K562 (cell line): ENCODE measurements around the gene WT1. TPM values are rescaled to one million over a fixed set of nuclear protein-coding genes. Genes with fewer than 3 reads are reported as not detected.
A peak's percentile ranks its signal among the peaks of the same experiment; 100 is the strongest.

Experiments used
- BRD9 ChIP-seq: fragments of 450-650 bp; IDR thresholded peaks from 2 replicates; pipeline ENCODE4 v1.6.1; 2018; ENCODE audit warnings: low read depth; ENCODE audit not compliant: partially characterized antibody
- CHCHD3 ChIP-seq: fragments of 250-450 bp; sonication (Bioruptor Pico); IDR thresholded peaks from 2 replicates; pipeline ENCODE4 v2.1.2; 2022; ENCODE audit warnings: mild to moderate bottlenecking
- DACH1 ChIP-seq: fragments of 450-650 bp; IDR thresholded peaks from 2 replicates; pipeline ENCODE4 v1.6.1; 2018; ENCODE audit not compliant: partially characterized antibody
- E2F1 ChIP-seq: sonication (generic); formaldehyde crosslinking; IDR thresholded peaks from 2 replicates; pipeline ENCODE4 v1.8.1; 2023; ENCODE audit warnings: mild to moderate bottlenecking, missing genetic modification reagents, moderate library complexity
- FOSL1 ChIP-seq: fragments of 200-800 bp; sonication (Bioruptor generic); conservative IDR thresholded peaks from 2 replicates; pipeline ENCODE4 v1.6.1; 2016; ENCODE audit warnings: missing genetic modification characterization, missing compliant biosample characterization
- HDAC1 ChIP-seq, 2 experiments: fragments of 450-650 bp; IDR thresholded peaks; 2 replicates each; pipeline ENCODE4 v1.6.1; 2016 to 2017; ENCODE audit warnings: inconsistent platforms in 1 of 2, mild to moderate bottlenecking in 1 of 2, moderate library complexity in 1 of 2
- HMBOX1 ChIP-seq: sonication (generic); IDR thresholded peaks from 2 replicates; pipeline ENCODE4 v1.6.1; 2016
- JUN ChIP-seq, 2 experiments: sonication (generic) in 1 of 2; formaldehyde crosslinking in 1 of 2; IDR thresholded peaks; 2 replicates each; pipeline versions ENCODE4 v1.6.1 to v1.8.0; 2012 to 2022; ENCODE audit warnings: borderline replicate concordance in 2 of 2, mild to moderate bottlenecking in 2 of 2, improper control_type of control experiment in 1 of 2, low read depth in 1 of 2, low read length in 1 of 2, missing genetic modification reagents in 1 of 2
- L3MBTL2 ChIP-seq: fragments of 450-650 bp; IDR thresholded peaks from 2 replicates; pipeline ENCODE4 v1.6.1; 2016; ENCODE audit warnings: mild to moderate bottlenecking, moderate library complexity
- NFIX ChIP-seq: fragments of 250-450 bp; sonication (Bioruptor Pico); IDR thresholded peaks from 2 replicates; pipeline ENCODE4 v1.4.0; 2020; ENCODE audit warnings: low read depth, mild to moderate bottlenecking, moderate library complexity
- PHF20 ChIP-seq: fragments of 450-650 bp; IDR thresholded peaks from 2 replicates; pipeline ENCODE4 v1.6.1; 2018; ENCODE audit not compliant: partially characterized antibody
- SMARCB1 ChIP-seq: IDR thresholded peaks from 2 replicates; pipeline ENCODE4 v1.6.1; 2011; ENCODE audit warnings: improper control_type of control experiment, low read depth; ENCODE audit not compliant: insufficient read length
- ZFP91 ChIP-seq: sonication (generic); formaldehyde crosslinking; IDR thresholded peaks from 2 replicates; pipeline ENCODE4 v1.8.0; 2022; ENCODE audit warnings: mild to moderate bottlenecking, missing genetic modification reagents
- ZKSCAN1 ChIP-seq: fragments of 150-350 bp; IDR thresholded peaks from 2 replicates; pipeline ENCODE4 v1.6.1; 2016; ENCODE audit warnings: low read depth, low read length
- ZNF124 ChIP-seq: sonication (generic); formaldehyde crosslinking; IDR thresholded peaks from 2 replicates; pipeline ENCODE4 v1.8.1; 2022; ENCODE audit warnings: missing genetic modification reagents
- ZNF23 ChIP-seq: fragments of 250-450 bp; sonication (Bioruptor Pico); IDR thresholded peaks from 2 replicates; pipeline ENCODE4 v1.4.0; 2020; ENCODE audit warnings: mild to moderate bottlenecking
- ZNF282 ChIP-seq: sonication (generic); formaldehyde crosslinking; IDR thresholded peaks from 2 replicates; pipeline ENCODE4 v1.8.1; 2023; ENCODE audit warnings: missing genetic modification reagents
- ZNF449 ChIP-seq: fragments of 250-450 bp; sonication (Bioruptor Pico); IDR thresholded peaks from 2 replicates; pipeline ENCODE4 v1.8.0; 2022; ENCODE audit warnings: moderate library complexity, mild to moderate bottlenecking, inconsistent platforms
- ZNF75A ChIP-seq: fragments of 450-650 bp; formaldehyde crosslinking; IDR thresholded peaks from 2 replicates; pipeline ENCODE4 v1.4.0; 2020; ENCODE audit warnings: mild to moderate bottlenecking
- ZNF778 ChIP-seq: fragments of 450-650 bp; formaldehyde crosslinking; IDR thresholded peaks from 2 replicates; pipeline ENCODE4 v1.4.0; 2020; ENCODE audit warnings: mild to moderate bottlenecking, moderate library complexity
- polyA plus RNA-seq, 8 experiments: library from polyadenylated mRNA; depleted of rRNA in 4 of 8; stranded (reverse) in 5 of 8; unstranded in 3 of 8; fragments of >200 nt; fragmentation: Nextera tagmentation in 2 of 8; fragmentation: Illumina TruSeq in 1 of 8; extraction: Ambion mirVana in 2 of 8; extraction: Trizol in 1 of 8; gene quantifications; 2 replicates each; pipeline versions ENCODE4 v1.2.1 to v1.2.3, GENCODE V29; 2011 to 2014; ENCODE audit warnings: inconsistent platforms in 1 of 8, missing spikeins in 1 of 8
- total RNA-seq, 7 experiments: library from RNA; depleted of rRNA in 6 of 7; stranded (reverse); fragments of >200 nt in 6 of 7; fragmentation: Illumina TruSeq in 2 of 7; extraction: Trizol in 2 of 7; gene quantifications; 2 replicates each; pipeline versions ENCODE4 v1.2.1 to v1.2.3, GENCODE V29; 2011 to 2021; ENCODE audit warnings: low replicate concordance in 1 of 7

The WT1 gene
- total and polyA plus RNA-seq, 9 of the 15 experiments (the other 6 are each of a cell fraction or from before 2014, with no cell fraction given) = 7.1 to 33.8 (median 19.4) TPM

- TF ChIP-seq ZNF75A (no peak), L3MBTL2 (peak; percentile 82), HMBOX1 (no peak), DACH1 (no peak), FOSL1 (tag) (no peak), CHCHD3 (CRISPR knock-in tag) (no peak), HDAC1 (IDR thresholded peaks at IDR 0.05) (no peak), ZNF282 (no peak), ZFP91 (CRISPR knock-in tag) (no peak), ZNF124 (CRISPR knock-in tag) (no peak), ZNF449 (no peak), ZKSCAN1 (no peak), SMARCB1 (no peak), BRD9 (no peak), E2F1 (CRISPR knock-in tag) (no peak), ZNF778 (no peak), PHF20 (peak; percentile 77), ZNF23 (CRISPR knock-in tag) (no peak), JUN (IDR thresholded peaks at IDR 0.05; ENCODE audit: borderline replicate concordance, low read depth, low read length) (no peak), JUN (CRISPR knock-in tag; IDR thresholded peaks at IDR 0.05; ENCODE audit: borderline replicate concordance) (no peak), NFIX (CRISPR knock-in tag) (no peak)
These were observed 61.1 kb downstream of the WT1 start (continued) for GRCh38 chr11:32374261-32374711.
